GM19043 (cell line): ENCODE measurements around the gene CASS4.
"Not testable (repeated sequence)": the region's sequence is repeated elsewhere in the genome, so short reads cannot be mapped to it uniquely, and the experiment has no call there.

Experiments used
- ATAC-seq: cut with Tn5 transposase; IDR thresholded peaks from one replicate; pipeline ENCODE4 v1.9.1; 2021; ENCODE audit warnings: low read depth; ENCODE audit not compliant: unreplicated experiment

The CASS4 gene

GRCh38 chr20:56391596-56392131 lies 20.4 kb upstream of the CASS4 start:
- ATAC-seq: peak; percentile 23

DNA sequence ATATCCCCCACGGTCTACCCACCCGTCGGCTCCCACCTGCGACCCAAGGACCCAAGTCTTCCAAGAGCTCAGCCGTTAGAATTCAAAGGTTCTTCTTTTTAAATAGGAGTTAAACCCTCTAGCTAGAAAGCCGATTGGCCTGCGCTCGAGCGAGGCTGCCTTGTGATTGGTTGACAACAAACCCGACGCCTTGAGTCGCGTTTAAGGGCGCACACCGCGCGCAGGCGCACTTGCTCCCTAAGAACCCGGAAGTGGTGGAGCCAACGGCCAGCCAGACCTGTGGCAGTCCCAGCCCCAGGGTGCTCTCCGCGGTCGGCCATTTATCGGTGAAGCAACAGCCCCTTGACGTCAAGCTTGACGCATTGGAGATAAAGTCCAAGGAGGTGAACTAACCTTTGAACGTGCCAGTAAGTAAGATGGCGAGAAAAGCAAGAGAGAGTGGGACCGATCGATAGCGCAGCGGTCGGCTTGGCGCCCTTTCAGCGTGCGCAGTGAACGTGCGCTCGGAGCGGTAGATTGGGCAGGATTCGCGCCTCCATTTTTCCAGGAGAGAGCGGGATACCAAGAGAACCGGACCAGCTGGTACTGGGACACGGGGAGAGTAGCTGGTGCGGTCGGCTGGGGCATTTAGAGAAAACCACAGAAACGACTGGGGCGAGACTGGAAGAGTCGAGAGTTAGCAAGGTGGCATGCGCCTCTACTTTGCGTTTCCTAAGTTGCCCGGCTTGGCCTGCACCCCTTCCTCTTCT lies 19.8 kb upstream of the CASS4 start, which contains the start of the genes AURKA and CSTF1:
Gene AURKA, minus strand, starts transcription at position 84 of the 749 bp plus-strand sequence. CDS start 4,018 bp downstream, outside the sequence.
Gene CSTF1, plus strand, starts transcription at position 514 of the 749 bp plus-strand sequence. CDS start 2,908 bp downstream, outside the sequence.
- peak; percentile 90 for ATAC-seq

- no peak for ATAC-seq
Observed at GRCh38 chr20:56392881-56393482, 19.1 kb upstream of the CASS4 start.

DNA sequence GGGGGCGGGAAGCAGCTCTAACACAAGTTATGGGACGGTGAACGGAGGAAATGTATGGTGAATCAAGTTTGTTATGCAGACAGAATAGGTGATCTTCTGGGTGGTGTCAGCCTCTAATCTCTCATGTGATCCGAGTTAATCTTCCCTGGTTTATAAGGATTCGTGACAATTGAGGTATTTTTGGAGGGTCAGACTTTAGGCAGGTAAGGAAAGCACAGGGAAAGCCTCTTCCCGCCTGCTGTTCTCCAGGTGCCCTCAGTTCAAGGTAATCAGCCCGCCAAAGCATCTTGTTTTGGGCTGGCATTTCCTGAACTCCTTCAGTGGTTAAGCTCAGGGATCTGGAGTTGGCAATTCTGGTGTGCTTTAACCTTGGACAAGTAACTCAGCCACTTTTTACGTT lies 18.4 kb upstream of the CASS4 start:
- ATAC-seq: no peak

GRCh38 chr20:56395166-56395565 lies 16.9 kb upstream of the CASS4 start:
- ATAC-seq: no peak

DNA sequence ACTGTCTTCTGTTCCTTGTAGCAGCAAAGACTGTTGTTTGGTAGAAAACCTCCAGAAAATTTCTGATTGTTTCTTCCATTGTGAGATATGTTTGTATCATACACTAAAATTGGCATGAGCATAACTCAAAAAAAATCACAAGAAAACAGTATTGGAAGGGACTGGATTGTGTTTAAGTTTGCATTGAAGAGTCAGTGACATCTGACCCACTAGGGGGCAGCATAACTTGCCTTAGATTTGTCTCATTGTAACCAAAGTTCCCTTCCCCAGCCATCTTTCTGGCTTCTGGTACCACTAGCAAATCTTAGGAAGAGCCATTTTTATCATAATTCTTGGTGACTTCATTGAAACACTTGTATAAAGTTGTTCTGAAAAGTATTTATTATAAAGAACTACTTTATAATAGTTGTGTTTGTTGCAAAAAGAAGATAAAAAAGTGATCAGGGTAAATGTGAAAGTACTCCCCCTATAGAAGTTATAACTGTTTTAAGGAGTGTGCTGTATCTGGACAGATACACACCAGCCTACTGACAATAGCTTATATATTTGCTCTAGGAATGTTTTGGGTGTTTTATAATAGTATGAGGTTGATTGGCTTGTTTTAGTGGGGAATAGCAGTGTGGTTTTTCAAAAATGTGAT lies 11.9 kb upstream of the CASS4 start:
- peak; percentile 75 for ATAC-seq

DNA sequence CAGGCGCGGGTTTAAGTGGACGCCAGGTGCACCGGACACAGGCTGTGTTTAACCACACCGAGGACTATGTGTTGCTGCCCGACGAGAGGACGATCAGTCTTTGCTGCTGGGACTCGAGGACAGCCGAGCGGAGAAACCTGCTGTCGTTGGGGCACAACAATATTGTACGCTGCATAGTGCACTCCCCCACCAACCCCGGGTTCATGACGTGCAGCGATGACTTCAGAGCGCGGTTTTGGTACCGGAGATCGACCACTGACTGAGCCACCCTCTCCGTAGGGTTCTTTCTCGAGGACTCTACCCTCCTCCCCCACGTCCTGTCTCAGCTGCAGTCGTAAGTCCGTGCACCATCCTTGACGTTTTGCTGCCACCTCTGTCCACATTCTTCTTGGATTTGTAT lies 8.6 kb upstream of the CASS4 start:
- no peak for ATAC-seq

DNA sequence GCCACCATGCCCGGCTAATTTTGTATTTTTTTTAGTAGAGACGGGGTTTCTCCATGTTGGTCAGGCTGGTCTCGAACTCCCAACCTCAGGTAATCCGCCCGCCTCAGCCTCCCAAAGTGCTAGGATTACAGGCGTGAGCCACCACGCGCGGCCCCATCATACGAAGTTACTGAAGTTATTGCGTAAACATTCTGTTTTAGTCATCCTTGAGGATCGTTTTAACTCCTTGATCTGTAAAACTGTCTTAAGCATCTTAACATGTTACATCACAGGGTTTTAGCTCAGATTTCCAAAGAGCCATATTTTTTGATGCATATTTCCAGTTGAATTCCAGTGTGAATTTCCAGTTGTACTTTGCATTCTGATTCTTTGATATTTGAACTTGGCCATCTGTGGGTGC lies 6.7 kb upstream of the CASS4 start:
- not testable (repeated sequence) for ATAC-seq

- no peak for ATAC-seq
Observed at GRCh38 chr20:56406910-56407309, 5.2 kb upstream of the CASS4 start.

GRCh38 chr20:56409521-56409920 lies 2.5 kb upstream of the CASS4 start:
- no peak for ATAC-seq

DNA sequence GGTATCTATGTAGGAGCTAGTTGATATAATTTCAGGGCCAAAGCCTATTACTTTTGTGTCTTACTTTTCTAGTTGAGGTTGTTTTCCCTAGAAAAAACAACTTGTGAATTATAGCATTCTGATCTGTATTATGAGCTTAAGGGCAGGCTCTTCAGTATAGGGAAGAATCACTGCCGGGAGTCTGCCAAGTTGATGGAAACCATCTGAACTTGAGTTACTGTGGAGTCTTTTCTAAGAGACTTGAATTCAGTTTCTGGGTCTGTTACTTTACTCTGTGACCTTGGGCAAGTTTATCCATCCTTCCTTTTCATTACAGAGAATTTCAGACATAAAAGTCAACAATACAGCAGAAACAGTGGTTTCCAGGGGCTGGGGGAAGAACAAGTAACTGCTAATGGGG lies 2.1 kb upstream of the CASS4 start:
- ATAC-seq: no peak

- ATAC-seq: not testable (repeated sequence)
Observed at GRCh38 chr20:56411287-56411686, 773 bp upstream of the CASS4 start.

DNA sequence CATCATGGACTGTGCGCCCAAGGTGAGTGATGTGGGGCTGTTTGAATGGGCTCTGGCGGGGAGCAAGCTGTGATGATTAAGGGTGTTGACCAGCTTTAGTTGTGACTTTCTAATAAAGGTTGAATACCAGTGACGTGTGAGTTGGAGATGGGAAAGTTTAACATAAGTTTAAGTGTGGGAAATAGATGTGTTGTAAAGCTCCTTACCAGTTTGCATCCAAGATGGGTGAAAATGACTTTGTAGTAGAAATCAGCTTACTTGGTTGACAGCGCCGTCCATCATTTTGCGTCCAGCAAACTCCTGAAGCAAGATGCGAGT lies 372 bp downstream of the CASS4 start:
- ATAC-seq: no peak

DNA sequence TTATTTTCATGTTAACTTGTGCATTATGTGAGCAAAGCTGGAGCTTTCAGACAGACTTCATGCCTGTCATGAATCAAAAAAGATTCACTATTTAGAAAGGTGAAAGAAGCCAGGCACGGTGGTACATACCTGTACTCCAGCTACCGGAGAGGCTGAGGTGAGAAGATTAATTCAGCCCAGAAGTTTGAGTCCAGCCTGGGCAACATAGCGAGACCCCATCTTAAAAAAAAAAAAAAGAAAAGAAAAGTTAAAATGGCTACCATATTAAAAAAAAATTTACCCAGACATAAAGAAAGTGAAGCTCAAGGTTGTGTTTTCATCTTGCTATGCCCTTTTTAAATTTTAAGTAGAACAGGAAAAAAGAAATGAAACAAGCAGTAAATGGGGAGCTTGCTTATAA lies 889 bp downstream of the CASS4 start:
- no peak for ATAC-seq

DNA sequence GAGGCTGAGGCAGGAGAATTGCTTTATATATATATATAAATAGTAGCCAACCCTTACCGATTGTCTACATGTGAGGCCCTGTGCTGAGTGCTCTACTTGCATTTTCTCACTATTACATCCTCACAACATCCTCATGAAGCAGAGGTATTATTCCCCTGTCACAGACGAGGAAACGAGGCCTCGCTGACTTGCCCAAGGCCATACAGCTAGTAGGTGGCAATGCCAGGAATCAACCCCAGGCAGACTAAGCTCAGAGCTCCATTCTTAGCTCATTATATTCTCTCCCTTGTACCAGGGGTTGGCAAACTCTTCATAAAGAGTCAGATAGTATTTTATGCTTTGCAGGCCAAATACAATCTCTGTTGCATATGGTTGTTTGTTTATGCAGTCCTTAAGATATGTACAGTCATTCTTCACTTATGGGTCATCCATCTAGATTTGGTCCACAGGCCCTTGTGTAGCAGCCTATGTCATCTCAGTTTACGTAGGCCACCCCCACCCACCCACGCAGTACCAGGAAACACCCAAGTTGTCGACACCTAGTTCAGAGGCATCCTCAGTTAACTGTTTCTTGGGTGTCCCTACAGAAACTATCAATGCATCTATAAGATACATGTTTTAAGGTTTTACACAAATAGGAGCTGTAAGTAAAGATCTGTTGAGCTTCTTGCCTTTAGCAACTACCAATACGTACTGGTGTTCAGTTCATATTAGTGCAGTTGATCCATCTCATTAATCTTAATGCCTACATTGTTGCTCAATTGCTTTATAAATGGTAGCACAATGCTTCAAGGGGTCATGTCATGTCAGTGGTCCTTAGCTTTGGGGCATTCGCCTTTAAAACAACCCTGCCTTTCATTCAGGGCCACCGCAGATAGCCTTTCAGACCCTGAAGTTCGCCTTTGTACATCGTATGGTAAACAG lies 3.0 kb downstream of the CASS4 start:
- ATAC-seq: no peak

GRCh38 chr20:56417402-56417801 lies 5.3 kb downstream of the CASS4 start:
- ATAC-seq: no peak

- no peak for ATAC-seq
Observed at GRCh38 chr20:56417911-56418310, 5.9 kb downstream of the CASS4 start.

- ATAC-seq: no peak
Observed at GRCh38 chr20:56418385-56418861, 6.4 kb downstream of the CASS4 start.

GRCh38 chr20:56420028-56420427 lies 8.0 kb downstream of the CASS4 start:
- ATAC-seq: no peak

DNA sequence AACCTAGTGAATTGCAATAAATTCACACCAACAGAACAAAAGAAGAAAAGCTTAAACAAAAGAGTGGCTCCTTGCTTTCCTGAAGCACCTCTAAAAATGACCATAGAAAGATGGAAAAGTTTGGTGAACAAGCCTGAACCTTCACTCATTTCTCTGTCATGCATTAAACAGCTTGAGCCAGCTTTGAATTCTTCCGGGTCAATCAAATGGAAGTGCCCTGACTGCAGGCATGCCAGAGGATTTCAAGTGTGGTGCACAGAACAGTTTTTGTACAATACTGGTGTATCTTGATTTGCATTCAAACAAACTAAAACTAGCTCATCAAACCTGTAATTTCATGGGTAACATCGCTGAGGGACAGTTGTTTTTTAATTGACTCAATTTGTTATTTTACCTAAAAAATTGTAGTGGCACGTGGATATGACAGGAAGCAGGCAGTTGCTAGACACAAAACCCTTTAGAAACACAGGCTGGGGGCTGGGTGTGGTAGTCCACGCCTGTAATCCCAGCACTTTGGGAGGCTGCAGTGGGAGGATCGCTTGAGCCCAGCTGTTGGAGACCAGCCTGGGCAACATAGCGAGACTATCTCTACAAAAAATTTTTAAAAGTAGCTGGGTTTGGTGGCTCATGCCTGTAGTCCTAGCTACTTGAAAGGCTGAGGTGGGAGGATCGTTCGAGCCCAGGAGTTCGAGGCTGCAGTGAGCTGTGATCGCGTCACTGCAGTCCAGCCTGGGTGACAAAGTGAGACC lies 9.1 kb downstream of the CASS4 start:
- ATAC-seq: no peak
